GM20000 (cell line): ENCODE data around the gene NUDT2.

ENCODE experiments used
- DNase-seq: peaks from one replicate; pipeline ENCODE4 v3.0.0; 2012; ENCODE audit warnings: low spot score
- CTCF ChIP-seq: IDR thresholded peaks from 2 replicates; pipeline ENCODE4 v1.5.1; 2012; ENCODE audit warnings: mild to moderate bottlenecking, control low read depth; ENCODE audit errors: extremely low read depth, missing control alignments

Gene NUDT2

GRCh38 chr9:34385561-34386230 is 56.3 kb downstream of the NUDT2 start:
- DNase-seq, result no peak
- TF ChIP-seq CTCF, result no peak

GRCh38 chr9:34386656-34387055 is 57.3 kb downstream of the NUDT2 start:
- no peak for DNase-seq
- no peak for TF ChIP-seq CTCF

GRCh38 chr9:34387239-34387638 is 57.9 kb downstream of the NUDT2 start:
- no peak for DNase-seq
- TF ChIP-seq CTCF, result no peak

GRCh38 chr9:34392511-34392910 is 63.1 kb downstream of the NUDT2 start:
- DNase-seq, result no peak
- TF ChIP-seq CTCF, result no peak
